A673 (cell line): ENCODE results near the gene ANP32A. TPM values are rescaled to one million over a fixed set of nuclear protein-coding genes. Genes with fewer than 3 reads are reported as not detected.
A peak's percentile ranks its signal among the peaks of the same experiment; 100 is the strongest.

ENCODE experiments used
- BruUV-seq: library from RNA; stranded (reverse); fragments of 400-500 nt; replicated peaks from 2 replicates; lab custom pipeline; 2021; lab: Mats Ljungman, UMichigan
- CTCF ChIA-PET: fragments of 300-600 bp; sonication (Branson Sonifier 250); formaldehyde crosslinking; loops from one replicate; lab custom pipeline; 2022; ENCODE audit warnings: antibody characterized with exemption; lab: Charles Lee
- POLR2A ChIA-PET: fragments of 300-600 bp; sonication (Branson Sonifier 250); formaldehyde crosslinking; loops from one replicate; lab custom pipeline; 2022; ENCODE audit warnings: antibody characterized with exemption; ENCODE audit not compliant: low non-redundant PET; lab: Charles Lee
- DNase-seq: peaks from one replicate; pipeline ENCODE4 v3.0.0-alpha.2; 2015; ENCODE audit warnings: low spot score
- H3K27ac ChIP-seq: fragments of 200-600 bp; sonication (generic); 2 replicates; pipeline ENCODE4 v1.5.1; 2016; ENCODE audit warnings: mixed run types, low read depth, mild to moderate bottlenecking, mixed read lengths, antibody characterized with exemption, low read length; ENCODE audit not compliant: poor library complexity, severe bottlenecking
- H3K27me3 ChIP-seq: fragments of 200-600 bp; sonication (generic); replicated peaks from 2 replicates; pipeline ENCODE4 v1.6.1; 2017; ENCODE audit warnings: mixed run types, low read depth, mild to moderate bottlenecking, mixed read lengths, antibody characterized with exemption, low read length; ENCODE audit not compliant: insufficient read depth, poor library complexity
- H3K36me3 ChIP-seq: fragments of 200-600 bp; sonication (generic); 2 replicates; pipeline ENCODE4 v1.6.1; 2016; ENCODE audit warnings: mixed run types, mild to moderate bottlenecking, mixed read lengths, antibody characterized with exemption, low read length; ENCODE audit not compliant: insufficient read depth, poor library complexity, severe bottlenecking
- H3K4me1 ChIP-seq: fragments of 200-600 bp; sonication (generic); 2 replicates; pipeline ENCODE4 v1.6.1; 2017; ENCODE audit warnings: mixed run types, mild to moderate bottlenecking, mixed read lengths, antibody characterized with exemption, low read length; ENCODE audit not compliant: insufficient read depth, poor library complexity, severe bottlenecking
- H3K4me3 ChIP-seq: fragments of 200-600 bp; sonication (generic); 2 replicates; pipeline ENCODE4 v1.5.1; 2016; ENCODE audit warnings: low read depth, mixed run types, mild to moderate bottlenecking, mixed read lengths, low read length; ENCODE audit not compliant: poor library complexity, severe bottlenecking
- H3K9me3 ChIP-seq: fragments of 200-600 bp; sonication (generic); 2 replicates; pipeline ENCODE4 v1.6.1; 2016; ENCODE audit warnings: mixed run types, low read depth, mild to moderate bottlenecking, mixed read lengths, antibody characterized with exemption, low read length; ENCODE audit not compliant: poor library complexity, severe bottlenecking
- EZH2 ChIP-seq: fragments of 200-600 bp; sonication (generic); IDR thresholded peaks from 2 replicates; pipeline ENCODE4 v1.6.1; 2017; ENCODE audit warnings: borderline replicate concordance, low read depth, mild to moderate bottlenecking, mixed read lengths, antibody characterized with exemption, low read length; ENCODE audit not compliant: poor library complexity, severe bottlenecking
- intact Hi-C: fragments of 100-400 bp; cut with micrococcal nuclease; formaldehyde crosslinking; loops from one replicate; pipeline ENCODE4 v1.10.0; 2022; ENCODE audit not compliant: unreplicated experiment
- total RNA-seq: library from RNA; stranded (reverse); gene quantifications from 2 replicates; pipeline ENCODE4 v1.2.3, GENCODE V29; 2021
- TF ChIP-seq, protein P1 (sequence below): fragments of 300-800, 200-600 bp; sonication (generic); conservative IDR thresholded peaks from 2 replicates; pipeline ENCODE4 v1.5.1; 2017; ENCODE audit warnings: low read depth, mild to moderate bottlenecking, antibody characterized with exemption, low read length, moderate library complexity, mixed read lengths

The ANP32A gene
- total RNA-seq, 1 experiment from 2014 or later = 331 TPM

DNA sequence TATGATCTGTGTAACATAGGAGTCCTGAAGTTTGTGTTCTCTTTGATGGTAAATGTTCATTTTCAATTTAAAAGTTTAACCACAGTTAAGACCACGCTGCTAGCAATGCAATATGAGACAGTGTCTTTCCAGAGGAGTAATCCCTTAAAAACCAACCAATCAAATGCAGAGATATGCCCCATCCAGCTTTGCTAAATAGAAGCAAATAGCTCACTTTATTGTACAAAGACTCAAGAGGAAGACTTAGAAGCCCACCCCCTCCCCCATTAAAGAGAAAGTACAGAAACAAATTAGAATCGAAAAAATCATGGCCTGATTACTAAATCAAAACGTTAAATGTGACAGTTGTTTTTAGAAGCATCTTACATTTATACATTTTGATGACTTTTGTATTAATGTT is 2.1 kb upstream of the ANP32A start:
- intact Hi-C loops = no loop called here
- TF ChIP-seq, protein P1, sequence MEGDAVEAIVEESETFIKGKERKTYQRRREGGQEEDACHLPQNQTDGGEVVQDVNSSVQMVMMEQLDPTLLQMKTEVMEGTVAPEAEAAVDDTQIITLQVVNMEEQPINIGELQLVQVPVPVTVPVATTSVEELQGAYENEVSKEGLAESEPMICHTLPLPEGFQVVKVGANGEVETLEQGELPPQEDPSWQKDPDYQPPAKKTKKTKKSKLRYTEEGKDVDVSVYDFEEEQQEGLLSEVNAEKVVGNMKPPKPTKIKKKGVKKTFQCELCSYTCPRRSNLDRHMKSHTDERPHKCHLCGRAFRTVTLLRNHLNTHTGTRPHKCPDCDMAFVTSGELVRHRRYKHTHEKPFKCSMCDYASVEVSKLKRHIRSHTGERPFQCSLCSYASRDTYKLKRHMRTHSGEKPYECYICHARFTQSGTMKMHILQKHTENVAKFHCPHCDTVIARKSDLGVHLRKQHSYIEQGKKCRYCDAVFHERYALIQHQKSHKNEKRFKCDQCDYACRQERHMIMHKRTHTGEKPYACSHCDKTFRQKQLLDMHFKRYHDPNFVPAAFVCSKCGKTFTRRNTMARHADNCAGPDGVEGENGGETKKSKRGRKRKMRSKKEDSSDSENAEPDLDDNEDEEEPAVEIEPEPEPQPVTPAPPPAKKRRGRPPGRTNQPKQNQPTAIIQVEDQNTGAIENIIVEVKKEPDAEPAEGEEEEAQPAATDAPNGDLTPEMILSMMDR = no peak
- no peak for TF ChIP-seq EZH2
- Histone ChIP-seq H3K27ac (no peak overlapping the region), H3K36me3 (no peaks in the 10 kb centered on the region), H3K9me3 (no peaks in the 10 kb centered on the region), H3K4me1 (peaks cover 12% of the 10 kb centered on the region), H3K4me3 (peak overlapping the region; percentile 74), H3K27me3 (no peaks in the 10 kb centered on the region)
- DNase-seq = peak; percentile 80
- BruUV-seq = no TSS peak
- ChIA-PET POLR2A (interaction anchor here (0.8 kb wide), 2 partner anchors 175 to 570 kb away, joined by 3 to 5 read pairs; no protein-coding TSS in a partner anchor), CTCF (interaction anchor here (0.5 kb wide), 1 partner anchor 53 kb away, joined by 3 read pairs; no protein-coding TSS in a partner anchor)

DNA sequence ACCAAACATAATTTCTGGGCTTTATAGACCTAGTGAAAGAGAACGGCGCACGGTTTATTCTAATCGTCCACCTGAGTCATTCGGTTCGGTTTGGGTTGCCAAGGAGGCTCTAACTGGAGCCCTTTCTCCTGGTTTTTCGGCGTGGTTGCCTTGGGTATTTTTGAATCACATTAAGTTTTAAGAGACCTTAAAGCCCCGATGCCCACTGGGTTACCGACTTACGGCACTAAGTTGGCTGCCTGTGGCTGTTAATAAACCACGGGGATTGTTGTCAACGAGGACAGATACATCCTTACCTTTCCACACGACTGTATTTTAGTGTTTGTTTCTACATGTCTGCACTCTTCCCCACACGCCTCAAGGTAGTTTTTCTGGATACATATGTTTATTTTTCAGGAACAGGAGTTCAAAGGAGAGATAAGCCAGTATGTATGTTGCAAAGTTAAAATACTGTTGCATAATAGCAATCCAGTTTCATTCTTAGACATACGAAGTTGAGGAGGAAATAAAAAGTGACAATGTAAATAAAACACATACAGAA is 1.2 kb upstream of the ANP32A start:
- Histone ChIP-seq H3K9me3 (no peaks in the 10 kb centered on the region), H3K27ac (peak overlapping the region; percentile 99), H3K4me3 (peak overlapping the region; percentile 74), H3K27me3 (no peaks in the 10 kb centered on the region), H3K4me1 (peaks cover 12% of the 10 kb centered on the region), H3K36me3 (no peaks in the 10 kb centered on the region)
- no peak for DNase-seq
- ChIA-PET POLR2A (no interaction called here), CTCF (no interaction called here)
- intact Hi-C loops = no loop called here
- TF ChIP-seq, protein P1 = no peak
- TF ChIP-seq EZH2 = no peak
- TSS peak; percentile 36 for BruUV-seq

DNA sequence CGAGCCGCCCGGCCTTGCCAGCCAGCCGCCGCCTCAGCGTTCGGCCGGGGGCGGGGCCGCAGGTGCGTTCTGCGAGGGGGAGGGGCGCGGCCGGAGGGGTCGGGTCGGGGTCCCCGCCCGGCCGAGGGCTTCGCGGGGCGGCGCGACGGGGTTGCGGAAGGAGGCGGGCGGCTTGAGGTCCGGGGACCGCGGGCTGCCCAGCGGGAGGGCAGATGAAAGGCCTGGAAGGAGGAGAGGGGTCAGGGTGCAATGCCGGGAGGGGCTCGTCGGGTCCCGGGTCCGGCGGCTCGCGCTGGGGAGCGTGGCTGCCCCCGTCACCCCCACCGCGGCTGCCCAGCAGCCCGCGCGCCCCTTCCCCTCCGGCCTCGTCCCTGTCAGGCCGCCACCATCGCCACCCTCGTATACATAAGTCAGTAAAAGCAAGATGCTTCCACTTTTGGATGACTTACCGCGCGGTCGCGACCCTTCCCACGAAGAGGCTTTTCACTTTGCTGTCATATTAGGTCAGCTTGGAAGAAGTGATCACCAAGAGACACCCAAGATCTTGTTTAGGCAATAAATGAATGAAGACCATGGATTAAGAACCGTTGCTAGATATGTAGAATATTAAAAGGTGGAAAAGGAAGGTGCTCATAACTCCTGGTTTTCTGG is 620 bp upstream of the ANP32A start:
- no peaks in the 10 kb centered on the region for H3K27me3 ChIP-seq
- no peak for DNase-seq
- peak overlapping the region; percentile 99 for H3K27ac ChIP-seq
- CTCF ChIA-PET = no interaction called here
- POLR2A ChIA-PET = no interaction called here
- intact Hi-C loops = no loop called here
- no peaks in the 10 kb centered on the region for H3K9me3 ChIP-seq
- TF ChIP-seq EZH2 = no peak
- TF ChIP-seq, protein P1 = no peak
- no peaks in the 10 kb centered on the region for H3K36me3 ChIP-seq
- peaks cover 18% of the 10 kb centered on the region for H3K4me1 ChIP-seq
- peak overlapping the region; percentile 74 for H3K4me3 ChIP-seq
- BruUV-seq = no TSS peak
